Lower leg skin (tissue), 4 donors: ENCODE data around the gene TBX10. TPM values are rescaled to one million over a fixed set of nuclear protein-coding genes. Genes with fewer than 3 reads are reported as not detected.

Source experiments
- DNase-seq, 2 donors: peaks; one replicate each; pipeline ENCODE4 v3.0.0-alpha.2; 2019; ENCODE audit warnings: low spot score in 2 of 2
- H3K4me3 ChIP-seq: fragments of 200-600 bp; sonication (generic); 2 replicates; pipeline ENCODE4 v1.5.1; 2017; ENCODE audit warnings: mild to moderate bottlenecking, low read depth; ENCODE audit not compliant: poor library complexity, severe bottlenecking
- CTCF ChIP-seq, 3 donors: fragments of 450-650 bp; IDR thresholded peaks; one replicate each; pipeline ENCODE4 v1.5.1; 2016; ENCODE audit warnings: antibody characterized with exemption in 3 of 3, mild to moderate bottlenecking in 3 of 3, moderate library complexity in 2 of 3
- POLR2A ChIP-seq, 2 donors: fragments of 450-650 bp; IDR thresholded peaks; one replicate each; pipeline ENCODE4 v1.6.1; 2016 to 2017; ENCODE audit warnings: antibody characterized with exemption in 2 of 2, mild to moderate bottlenecking in 1 of 2, moderate library complexity in 1 of 2
- WGBS, 2 donors: methylation state at CpG; one replicate each; pipeline ENCODE4 v1.1.5; 2018; 5-methylcytosine and 5-hydroxymethylcytosine counted together
- intact Hi-C: fragments of 100-400 bp; cut with DNase I; formaldehyde crosslinking; loops from one replicate; pipeline ENCODE4 v1.15.0; 2023; ENCODE audit warnings: low total_unique reads
- total RNA-seq, 4 donors: library from RNA; depleted of rRNA; stranded (reverse); fragments of >200 nt; gene quantifications; one replicate each; pipeline ENCODE4 v1.1.0, GENCODE V29; 2016

Gene TBX10
- total RNA-seq, 4 donors from 2014 or later, result not detected

- intact Hi-C loops, result no loop called here
- peak; percentile 86 to 98 for DNase-seq
- peak within 1 kb of the TSS; percentile 68 for H3K4me3 ChIP-seq
- TF ChIP-seq CTCF (IDR thresholded peaks at IDR 0.05) (no peak), POLR2A (IDR thresholded peaks at IDR 0.05) (peak in 1 of 2 donors; percentile 68)
- 2 to 5% methylated on average over 27 to 76 of the region's 81 CpGs for WGBS, 2 donors
Measured at GRCh38 chr11:67583247-67584204, 56.0 kb downstream of the TBX10 start, which contains the start of gene GSTP1. Gene GSTP1, plus strand, starts transcription at chr11:67583812. Its CDS starts 32 bp downstream, at chr11:67583844.

- intact Hi-C loops, result no loop called here
- 52 to 63% methylated on average over 4 of the region's 4 CpGs for WGBS, 2 donors
- DNase-seq, result no peak
- no peak overlapping the region for H3K4me3 ChIP-seq
- TF ChIP-seq POLR2A (IDR thresholded peaks at IDR 0.05), result no peak
- TF ChIP-seq CTCF (IDR thresholded peaks at IDR 0.05), result no peak
Measured at GRCh38 chr11:67582011-67582410, 57.6 kb downstream of the TBX10 start.

- intact Hi-C loops, result no loop called here
- no peak for TF ChIP-seq CTCF (IDR thresholded peaks at IDR 0.05)
- no peak for TF ChIP-seq POLR2A (IDR thresholded peaks at IDR 0.05)
- WGBS, 2 donors, result 33 to 37% methylated on average over 11 of the region's 11 CpGs
- no peak overlapping the region for H3K4me3 ChIP-seq
- no peak for DNase-seq
Measured at GRCh38 chr11:67581469-67581868, 58.1 kb downstream of the TBX10 start.

Other genes with a start within 250 kb of the TBX10 start
- gene RAD9A, start 247.8 kb downstream of the TBX10 start, total RNA-seq, result 10 to 100 TPM; 24.9 to 28.5 (median 27.2) TPM
- gene PPP1CA, start 237.9 kb downstream of the TBX10 start, total RNA-seq, result 100 to 1,000 TPM; 101 to 160 (median 143) TPM
- 1 to 10 TPM in 2 of 4 donors, under 1 TPM in 2; 0.71 to 1.3 (median 0.97) TPM for gene TBC1D10C, start 235.7 kb downstream of the TBX10 start, total RNA-seq
- 1 to 10 TPM in 2 of 4 donors, under 1 TPM in 2; 0.30 to 1.5 (median 1.0) TPM for gene CARNS1, start 224.1 kb downstream of the TBX10 start, total RNA-seq
- 100 to 1,000 TPM; 154 to 264 (median 203) TPM for gene RPS6KB2, start 211.3 kb downstream of the TBX10 start, total RNA-seq
- 1 to 10 TPM; 1.6 to 2.9 (median 2.1) TPM for gene PTPRCAP, start 202.1 kb downstream of the TBX10 start, total RNA-seq
- 10 to 100 TPM; 40.1 to 79.5 (median 66.9) TPM for gene CORO1B, start 196.3 kb downstream of the TBX10 start, total RNA-seq
- gene GPR152, start 187.0 kb downstream of the TBX10 start, total RNA-seq, result not detected
- gene CABP4, start 184.4 kb downstream of the TBX10 start, total RNA-seq, result under 1 TPM in 2 of 4 donors, not detected in 2; 0.11 to 0.25 TPM
- 100 to 1,000 TPM; 202 to 374 (median 252) TPM for gene TMEM134, start 170.5 kb downstream of the TBX10 start, total RNA-seq
- 10 to 100 TPM; 38.7 to 52.5 (median 47.7) TPM for gene AIP, start 156.7 kb downstream of the TBX10 start, total RNA-seq
- 10 to 100 TPM in 3 of 4 donors, 1 to 10 TPM in 1; 7.3 to 19.9 (median 12.6) TPM for gene PITPNM1, start 134.4 kb downstream of the TBX10 start, total RNA-seq
- 10 to 100 TPM; 16.3 to 40.4 (median 27.8) TPM for gene CDK2AP2, start 131.6 kb downstream of the TBX10 start, total RNA-seq
- not detected for gene CABP2, start 116.3 kb downstream of the TBX10 start, total RNA-seq
- gene GSTP1, start 56.0 kb downstream of the TBX10 start, total RNA-seq, result 1,000 to 10,000 TPM; 1,126 to 2,386 (median 2,019) TPM
- gene NDUFV1, start 32.8 kb downstream of the TBX10 start, total RNA-seq, result 100 to 1,000 TPM; 238 to 283 (median 269) TPM
- 10 to 100 TPM; 42.1 to 89.4 (median 55.1) TPM for gene NUDT8, start 9.8 kb downstream of the TBX10 start, total RNA-seq
- gene ACY3, start 11.0 kb upstream of the TBX10 start, total RNA-seq, result 1 to 10 TPM in 1 of 4 donors, under 1 TPM in 1, not detected in 2; 0.34 to 1.3 TPM
- 100 to 1,000 TPM; 127 to 221 (median 170) TPM for gene ALDH3B2, start 34.9 kb upstream of the TBX10 start, total RNA-seq